Right lobe of liver (tissue), 4 donors: ENCODE data around the gene MOB2.

Experiments
- CTCF ChIP-seq, 4 donors: fragments of 200-600 bp in 3 of 4; fragments of 450-650 bp in 1 of 4; IDR thresholded peaks; one replicate each; pipeline versions ENCODE4 v1.5.1 to v1.8.0; 2016 to 2022; ENCODE audit warnings: antibody characterized with exemption in 4 of 4, mild to moderate bottlenecking in 2 of 4
- POLR2A ChIP-seq: fragments of 450-650 bp; IDR thresholded peaks from one replicate; pipeline ENCODE4 v1.6.1; 2017; ENCODE audit warnings: antibody characterized with exemption, mild to moderate bottlenecking
- donor health status: DM: no; HTN: no; CAD: no.
- donor health status: DM: no; HTN: no; CAD: no.
- donor health status: DM: no; HTN: yes; CAD: no.

DNA sequence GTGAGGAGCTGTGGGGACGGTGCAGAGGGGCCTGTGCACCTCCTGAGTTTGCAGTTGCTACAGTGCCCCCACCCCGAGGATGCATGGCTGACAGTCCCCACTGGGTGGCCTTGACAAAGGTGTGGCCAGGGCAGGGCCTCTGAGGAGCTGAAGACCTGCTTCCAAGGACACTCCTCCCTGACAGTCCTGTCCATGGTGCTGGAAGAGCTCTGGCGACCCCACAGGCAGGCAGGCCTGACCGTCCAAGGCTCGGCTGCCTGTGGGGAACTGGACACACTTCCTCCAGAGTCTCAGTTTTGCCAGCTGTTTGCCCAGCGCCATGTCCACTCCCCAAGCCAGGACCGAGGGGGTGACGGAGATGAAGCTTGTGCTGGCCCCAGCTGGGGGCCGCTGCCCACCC lies 64.1 kb downstream of the MOB2 start:
- no peak for TF ChIP-seq CTCF (IDR thresholded peaks at IDR 0.05)
- TF ChIP-seq POLR2A = no peak
